GM19452 (cell line): Measurements from ENCODE around the gene KIF25.

ENCODE experiments used
- ATAC-seq: cut with Tn5 transposase; IDR thresholded peaks from one replicate; pipeline ENCODE4 v1.9.1; 2021; ENCODE audit not compliant: unreplicated experiment

KIF25 gene

GRCh38 chr6:168049277-168049676, 51.8 kb downstream of the KIF25 start:
- no peak for ATAC-seq

- no peak for ATAC-seq
These were observed 52.3 kb downstream of the KIF25 start for GRCh38 chr6:168049706-168050224.

GRCh38 chr6:168050225-168050880, 52.9 kb downstream of the KIF25 start:
- ATAC-seq = no peak

GRCh38 chr6:168050881-168051586, 53.6 kb downstream of the KIF25 start:
- ATAC-seq = no peak

GRCh38 chr6:168051648-168052047, 54.2 kb downstream of the KIF25 start:
- no peak for ATAC-seq

- no peak for ATAC-seq
These were observed 54.9 kb downstream of the KIF25 start for GRCh38 chr6:168052291-168052891.

- no peak for ATAC-seq
These were observed 55.9 kb downstream of the KIF25 start for GRCh38 chr6:168053086-168053956.

GRCh38 chr6:168053957-168054471, 56.5 kb downstream of the KIF25 start:
- no peak for ATAC-seq

GRCh38 chr6:168054765-168055560, 57.5 kb downstream of the KIF25 start:
- no peak for ATAC-seq

- ATAC-seq = no peak
These were observed 58.4 kb downstream of the KIF25 start for GRCh38 chr6:168055696-168056489.

GRCh38 chr6:168056892-168057527, 59.5 kb downstream of the KIF25 start:
- ATAC-seq = no peak

GRCh38 chr6:168057836-168058235, 60.4 kb downstream of the KIF25 start:
- ATAC-seq = no peak

GRCh38 chr6:168058691-168059551, 61.5 kb downstream of the KIF25 start:
- ATAC-seq = no peak

- no peak for ATAC-seq
These were observed 63.1 kb downstream of the KIF25 start for GRCh38 chr6:168060521-168060931.

GRCh38 chr6:168061269-168062210, 64.1 kb downstream of the KIF25 start:
- no peak for ATAC-seq

- ATAC-seq = no peak
These were observed 65.1 kb downstream of the KIF25 start for GRCh38 chr6:168062346-168063289.
